ENCODE measurements around the gene TGM5. TPM values are rescaled to one million over a fixed set of nuclear protein-coding genes. Genes with fewer than 3 reads are reported as not detected.
"Not testable (repeated sequence)": the region's sequence is repeated elsewhere in the genome, so short reads cannot be mapped to it uniquely, and the experiment has no call there.

The TGM5 gene
- total RNA-seq, 3 donors from 2014 or later (not counting 1 experiment from before 2014, with no cell fraction given) = not detected

GRCh38 chr15:43275740-43276562 is 9.2 kb upstream of the TGM5 start:
- Histone ChIP-seq H3K4me1 (ENCODE audit: control insufficient read depth, insufficient read depth, low read length) (peaks cover 2% of the 10 kb centered on the region), H3K27me3 (ENCODE audit: control insufficient read depth, insufficient read depth, low read length) (no peaks in the 10 kb centered on the region), H3K4me3 (ENCODE audit: low read length) (no peak overlapping the region), H3K9me3 (ENCODE audit: control insufficient read depth, insufficient read depth, low read length) (no peaks in the 10 kb centered on the region), H3K27ac (ENCODE audit: low read length) (no peak overlapping the region), H3K36me3 (ENCODE audit: control insufficient read depth, insufficient read depth, low read length) (no peaks in the 10 kb centered on the region)
- no peaks in the 10 kb centered on the region for H3K4me1 Mint-ChIP-seq
- DNase-seq (no peak), ATAC-seq (no peak)
- H3K36me3 Mint-ChIP-seq = no peaks in the 10 kb centered on the region
- intact Hi-C loops (cut with micrococcal nuclease) = no loop called here
- WGBS (ENCODE audit: insufficient coverage) = 79% methylated on average over 12 of the region's 15 CpGs
- H3K27ac Mint-ChIP-seq = no peak overlapping the region
- H3K9me3 Mint-ChIP-seq = no peaks in the 10 kb centered on the region
- no peak overlapping the region for H3K4me3 Mint-ChIP-seq
- TF ChIP-seq CTCF (IDR thresholded peaks at IDR 0.05) = no peak
- no peaks in the 10 kb centered on the region for H3K27me3 Mint-ChIP-seq (ENCODE audit: low read depth in 2 of 2)

GRCh38 chr15:43274136-43274535 is 7.4 kb upstream of the TGM5 start:
- H3K27ac Mint-ChIP-seq = no peak overlapping the region
- ATAC-seq (no peak), DNase-seq (no peak)
- no peak overlapping the region for H3K4me3 Mint-ChIP-seq
- no peaks in the 10 kb centered on the region for H3K36me3 Mint-ChIP-seq
- Histone ChIP-seq H3K36me3 (ENCODE audit: control insufficient read depth, insufficient read depth, low read length) (no peaks in the 10 kb centered on the region), H3K9me3 (ENCODE audit: control insufficient read depth, insufficient read depth, low read length) (no peaks in the 10 kb centered on the region), H3K4me1 (ENCODE audit: control insufficient read depth, insufficient read depth, low read length) (peaks cover 14% of the 10 kb centered on the region), H3K4me3 (ENCODE audit: low read length) (no peak overlapping the region), H3K27me3 (ENCODE audit: control insufficient read depth, insufficient read depth, low read length) (no peaks in the 10 kb centered on the region), H3K27ac (ENCODE audit: low read length) (no peak overlapping the region)
- peaks cover 0 to 5% of the 10 kb centered on the region in 2 donors for H3K27me3 Mint-ChIP-seq (ENCODE audit: low read depth in 2 of 2)
- no peak for TF ChIP-seq CTCF (IDR thresholded peaks at IDR 0.05)
- peaks cover 0 to 10% of the 10 kb centered on the region in 2 donors for H3K4me1 Mint-ChIP-seq
- 78% methylated on average over 9 of the region's 9 CpGs for WGBS (ENCODE audit: insufficient coverage)
- no peaks in the 10 kb centered on the region for H3K9me3 Mint-ChIP-seq
- intact Hi-C loops (cut with micrococcal nuclease) = no loop called here

GRCh38 chr15:43273243-43273642 is 6.5 kb upstream of the TGM5 start:
- H3K27me3 Mint-ChIP-seq (ENCODE audit: low read depth in 2 of 2) = peaks cover 0 to 13% of the 10 kb centered on the region in 2 donors
- H3K27ac ChIP-seq (ENCODE audit: low read length) = no peak overlapping the region
- no peak overlapping the region for H3K4me3 ChIP-seq (ENCODE audit: low read length)
- H3K36me3 Mint-ChIP-seq = no peaks in the 10 kb centered on the region
- TF ChIP-seq CTCF (IDR thresholded peaks at IDR 0.05) = no peak
- WGBS (ENCODE audit: insufficient coverage) = 85% methylated on average over 2 of the region's 2 CpGs
- DNase-seq (no peak), ATAC-seq (no peak)
- peaks cover 14% of the 10 kb centered on the region for H3K4me1 ChIP-seq (ENCODE audit: control insufficient read depth, insufficient read depth, low read length)
- intact Hi-C loops (cut with micrococcal nuclease) = no loop called here
- H3K9me3 Mint-ChIP-seq = no peaks in the 10 kb centered on the region
- H3K4me3 Mint-ChIP-seq = no peak overlapping the region
- H3K36me3 ChIP-seq (ENCODE audit: control insufficient read depth, insufficient read depth, low read length) = no peaks in the 10 kb centered on the region
- H3K27me3 ChIP-seq (ENCODE audit: control insufficient read depth, insufficient read depth, low read length) = no peaks in the 10 kb centered on the region
- no peak overlapping the region for H3K27ac Mint-ChIP-seq
- H3K9me3 ChIP-seq (ENCODE audit: control insufficient read depth, insufficient read depth, low read length) = no peaks in the 10 kb centered on the region
- peaks cover 0 to 10% of the 10 kb centered on the region in 2 donors for H3K4me1 Mint-ChIP-seq

- H3K4me3 Mint-ChIP-seq; H3K4me3 ChIP-seq (ENCODE audit: low read length); H3K27ac Mint-ChIP-seq; H3K36me3 ChIP-seq (ENCODE audit: control insufficient read depth, insufficient read depth, low read length); H3K27me3 ChIP-seq (ENCODE audit: control insufficient read depth, insufficient read depth, low read length); H3K9me3 Mint-ChIP-seq; ATAC-seq; H3K27ac ChIP-seq (ENCODE audit: low read length); H3K9me3 ChIP-seq (ENCODE audit: control insufficient read depth, insufficient read depth, low read length); intact Hi-C loops (cut with micrococcal nuclease); H3K36me3 Mint-ChIP-seq; DNase-seq: not testable (repeated sequence)
- no CpG with 5 or more reads among the region's 1 CpG for WGBS (ENCODE audit: insufficient coverage)
- Mint-ChIP-seq H3K27me3 (ENCODE audit: low read depth in 2 of 2) (peaks cover 2 to 13% of the 10 kb centered on the region in 2 donors), H3K4me1 (peaks cover 0 to 10% of the 10 kb centered on the region in 2 donors)
- peaks cover 14% of the 10 kb centered on the region for H3K4me1 ChIP-seq (ENCODE audit: control insufficient read depth, insufficient read depth, low read length)
Observed at GRCh38 chr15:43271908-43272307, 5.2 kb upstream of the TGM5 start.

Measured in natural killer cell (primary cell).